ENCODE results near the gene TGM2.
A peak's percentile ranks its signal among the peaks of the same experiment; 100 is the strongest.

Gene TGM2

DNA sequence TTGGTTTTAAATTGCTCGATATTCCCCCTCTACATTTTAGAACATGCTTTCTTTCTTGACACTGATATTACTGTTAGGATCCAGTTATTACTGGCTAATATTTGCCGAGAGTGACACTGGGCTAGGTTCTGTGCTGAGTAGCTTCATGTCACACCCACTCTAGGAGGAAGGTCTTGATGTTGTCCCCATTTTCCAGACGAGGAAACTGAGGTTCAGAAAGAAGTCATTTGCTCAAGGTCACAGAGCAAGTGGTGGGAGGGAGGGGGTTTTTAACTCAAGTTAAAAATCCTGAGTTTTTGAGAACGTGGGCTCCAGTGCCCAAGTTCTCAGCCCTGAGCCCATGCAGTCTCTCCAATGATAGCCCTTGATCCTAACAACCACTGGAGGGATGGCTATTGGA, 18.9 kb downstream of the TGM2 start:
- CTCF ChIA-PET: interaction anchor here (0.7 kb wide), 1 partner anchor 14 kb away, joined by 4 read pairs; no protein-coding TSS in a partner anchor
- H3K9me3 ChIP-seq (ENCODE audit: control insufficient read depth, insufficient read depth, low read depth, low read length): no peaks in the 10 kb centered on the region
- H3K36me3 ChIP-seq (ENCODE audit: control insufficient read depth in 2 of 2, insufficient read depth in 1 of 2, low read length in 2 of 2): no peaks in the 10 kb centered on the region
- H3K4me3 ChIP-seq (ENCODE audit: low read depth, low read length): no peak overlapping the region
- H3K4me1 ChIP-seq (ENCODE audit: control insufficient read depth, insufficient read depth, low read length): no peaks in the 10 kb centered on the region
- POLR2A ChIA-PET: no interaction called here
- TF ChIP-seq REPIN1 (tag by site-specific recombination; IDR thresholded peaks at IDR 0.05; ENCODE audit: low read depth): no peak
- H3K27ac ChIP-seq (ENCODE audit: extremely low read depth, low read depth, low read length): no peak overlapping the region

DNA sequence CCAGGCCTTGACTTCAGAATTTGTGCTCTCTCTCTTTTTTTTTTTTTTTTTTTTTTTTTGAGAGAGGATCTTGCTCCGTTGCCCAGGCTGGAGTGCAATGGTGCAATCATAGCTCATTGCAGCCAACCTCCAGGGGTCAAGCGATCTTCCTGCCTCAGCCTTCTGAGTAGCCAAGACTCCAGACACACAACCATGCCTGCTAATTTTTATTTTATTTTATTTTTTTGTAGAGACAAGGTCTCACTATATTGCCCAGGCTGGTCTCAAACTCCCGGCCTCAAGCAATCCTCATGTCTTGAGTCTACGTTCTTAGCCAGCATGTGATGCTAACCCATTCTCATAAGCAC, 19.4 kb downstream of the TGM2 start:
- TF ChIP-seq ZNF121 (tag by site-specific recombination; IDR thresholded peaks at IDR 0.05): peak; percentile 54; the same call in 1 of the 2 replicates
- no peak for TF ChIP-seq ZNF146 (tag by site-specific recombination; IDR thresholded peaks at IDR 0.05)
- Histone ChIP-seq H3K36me3 (ENCODE audit: control insufficient read depth in 2 of 2, insufficient read depth in 1 of 2, low read length in 2 of 2) (no peaks in the 10 kb centered on the region), H3K27ac (ENCODE audit: extremely low read depth, low read depth, low read length) (no peak overlapping the region), H3K4me3 (ENCODE audit: low read depth, low read length) (no peak overlapping the region), H3K9me3 (ENCODE audit: control insufficient read depth, insufficient read depth, low read depth, low read length) (no peaks in the 10 kb centered on the region), H3K4me1 (ENCODE audit: control insufficient read depth, insufficient read depth, low read length) (no peaks in the 10 kb centered on the region)
- ChIA-PET CTCF (interaction anchor here (0.7 to 1.1 kb wide), 3 partner anchors 14 to 73 kb away, joined by 3 to 6 read pairs (median 4); no protein-coding TSS in a partner anchor), POLR2A (interaction anchor here (0.7 kb wide), 1 partner anchor 66 kb away, joined by 11 read pairs; no protein-coding TSS in a partner anchor)

DNA sequence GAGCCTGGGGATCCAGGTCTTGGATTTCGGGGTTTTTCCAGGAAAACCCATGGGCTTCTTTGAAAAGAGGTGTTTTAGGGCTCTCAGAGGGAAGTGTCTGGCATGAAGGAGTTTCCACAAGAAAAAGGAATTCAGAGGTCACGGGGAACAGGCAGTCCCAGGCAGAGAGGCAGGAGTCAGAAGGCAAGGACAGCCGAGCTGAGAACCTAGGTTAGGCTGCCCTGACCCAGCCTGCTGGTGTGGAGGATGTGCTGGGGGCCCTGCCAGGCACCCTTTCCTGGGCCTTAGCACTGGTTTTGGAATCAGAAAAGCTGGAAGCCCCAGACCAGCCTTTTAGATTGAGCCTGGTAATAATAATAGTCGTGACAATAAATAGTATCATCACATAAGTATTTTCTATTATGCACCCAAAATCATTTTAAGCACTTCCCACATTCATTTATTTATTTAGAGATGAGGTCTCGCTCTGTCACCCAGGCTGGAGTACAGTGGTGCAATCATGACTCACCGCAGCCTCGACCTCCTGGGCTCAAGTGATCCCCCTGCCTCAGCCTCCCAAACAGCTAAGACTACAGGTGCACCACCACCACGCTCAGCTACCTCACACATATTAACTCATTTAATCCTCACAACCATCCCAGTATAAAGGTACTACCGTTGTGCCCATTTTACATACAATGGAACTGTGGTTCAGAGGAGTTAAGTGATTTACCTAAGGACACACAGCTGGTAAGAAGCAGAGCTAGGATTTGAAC, 19.9 kb downstream of the TGM2 start:
- Histone ChIP-seq H3K9me3 (ENCODE audit: control insufficient read depth, insufficient read depth, low read depth, low read length) (no peaks in the 10 kb centered on the region), H3K4me3 (ENCODE audit: low read depth, low read length) (no peak overlapping the region), H3K27ac (ENCODE audit: extremely low read depth, low read depth, low read length) (no peak overlapping the region), H3K4me1 (ENCODE audit: control insufficient read depth, insufficient read depth, low read length) (no peaks in the 10 kb centered on the region), H3K36me3 (ENCODE audit: control insufficient read depth in 2 of 2, insufficient read depth in 1 of 2, low read length in 2 of 2) (no peaks in the 10 kb centered on the region)
- ChIA-PET CTCF (interaction anchor here (0.7 to 2.6 kb wide), 6 partner anchors 13 to 192 kb away, joined by 3 to 7 read pairs (median 5); no protein-coding TSS in a partner anchor), POLR2A (interaction anchor here (0.7 to 1.0 kb wide), 2 partner anchors 12 to 67 kb away, joined by 3 to 11 read pairs; no protein-coding TSS in a partner anchor)
- TF ChIP-seq, protein P1, sequence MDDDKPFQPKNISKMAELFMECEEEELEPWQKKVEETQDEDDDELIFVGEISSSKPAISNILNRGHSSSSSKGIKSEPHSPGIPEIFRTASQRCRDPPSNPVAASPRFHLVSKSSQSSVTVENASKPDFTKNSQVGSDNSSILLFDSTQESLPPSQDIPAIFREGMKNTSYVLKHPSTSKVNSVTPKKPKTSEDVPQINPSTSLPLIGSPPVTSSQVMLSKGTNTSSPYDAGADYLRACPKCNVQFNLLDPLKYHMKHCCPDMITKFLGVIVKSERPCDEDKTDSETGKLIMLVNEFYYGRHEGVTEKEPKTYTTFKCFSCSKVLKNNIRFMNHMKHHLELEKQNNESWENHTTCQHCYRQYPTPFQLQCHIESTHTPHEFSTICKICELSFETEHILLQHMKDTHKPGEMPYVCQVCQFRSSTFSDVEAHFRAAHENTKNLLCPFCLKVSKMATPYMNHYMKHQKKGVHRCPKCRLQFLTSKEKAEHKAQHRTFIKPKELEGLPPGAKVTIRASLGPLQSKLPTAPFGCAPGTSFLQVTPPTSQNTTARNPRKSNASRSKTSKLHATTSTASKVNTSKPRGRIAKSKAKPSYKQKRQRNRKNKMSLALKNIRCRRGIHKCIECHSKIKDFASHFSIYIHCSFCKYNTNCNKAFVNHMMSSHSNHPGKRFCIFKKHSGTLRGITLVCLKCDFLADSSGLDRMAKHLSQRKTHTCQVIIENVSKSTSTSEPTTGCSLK (tag by site-specific recombination; IDR thresholded peaks at IDR 0.05): no peak
- peak; percentile 19; the same call in 1 of the 2 replicates for TF ChIP-seq ZNF664 (tag by site-specific recombination; IDR thresholded peaks at IDR 0.05)

DNA sequence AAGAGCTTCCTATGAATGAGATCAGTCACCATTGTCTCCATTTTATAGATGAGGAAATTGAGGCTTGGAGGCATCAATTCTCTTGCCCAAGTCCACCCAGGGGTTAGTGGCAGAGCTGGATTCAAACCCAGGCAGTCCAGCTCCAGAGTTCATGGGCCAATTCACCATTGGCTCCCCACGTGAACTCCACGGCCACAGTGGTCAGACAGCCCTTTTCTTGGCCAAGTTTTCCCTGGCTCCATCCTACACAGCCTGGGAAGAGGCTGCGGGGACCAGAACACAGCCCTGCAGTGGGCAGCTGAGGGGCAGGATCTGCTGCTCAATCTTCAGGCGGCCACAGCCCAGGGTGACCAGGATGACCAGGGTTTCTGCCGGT, 20.5 kb downstream of the TGM2 start:
- CTCF ChIA-PET: interaction anchor here (1.1 to 2.6 kb wide), 4 partner anchors 32 to 192 kb away, joined by 3 to 7 read pairs (median 4); no protein-coding TSS in a partner anchor
- Histone ChIP-seq H3K36me3 (ENCODE audit: control insufficient read depth in 2 of 2, insufficient read depth in 1 of 2, low read length in 2 of 2) (no peaks in the 10 kb centered on the region), H3K4me3 (ENCODE audit: low read depth, low read length) (no peak overlapping the region), H3K9me3 (ENCODE audit: control insufficient read depth, insufficient read depth, low read depth, low read length) (no peaks in the 10 kb centered on the region), H3K27ac (ENCODE audit: extremely low read depth, low read depth, low read length) (no peak overlapping the region), H3K4me1 (ENCODE audit: control insufficient read depth, insufficient read depth, low read length) (no peaks in the 10 kb centered on the region)
- POLR2A ChIA-PET: interaction anchor here (1.0 to 1.4 kb wide), 2 partner anchors 12 to 13 kb away, joined by 3 to 4 read pairs; no protein-coding TSS in a partner anchor
- TF ChIP-seq ZNF324 (tag by site-specific recombination; IDR thresholded peaks at IDR 0.05): no peak
- TF ChIP-seq ZNF146 (tag by site-specific recombination; IDR thresholded peaks at IDR 0.05): no peak
- TF ChIP-seq ZNF19 (tag by site-specific recombination; IDR thresholded peaks at IDR 0.05; ENCODE audit: low read depth): no peak
- TF ChIP-seq SETDB1 (IDR thresholded peaks at IDR 0.05; ENCODE audit: insufficient read length, low read length): no peak
- TF ChIP-seq, protein P2, sequence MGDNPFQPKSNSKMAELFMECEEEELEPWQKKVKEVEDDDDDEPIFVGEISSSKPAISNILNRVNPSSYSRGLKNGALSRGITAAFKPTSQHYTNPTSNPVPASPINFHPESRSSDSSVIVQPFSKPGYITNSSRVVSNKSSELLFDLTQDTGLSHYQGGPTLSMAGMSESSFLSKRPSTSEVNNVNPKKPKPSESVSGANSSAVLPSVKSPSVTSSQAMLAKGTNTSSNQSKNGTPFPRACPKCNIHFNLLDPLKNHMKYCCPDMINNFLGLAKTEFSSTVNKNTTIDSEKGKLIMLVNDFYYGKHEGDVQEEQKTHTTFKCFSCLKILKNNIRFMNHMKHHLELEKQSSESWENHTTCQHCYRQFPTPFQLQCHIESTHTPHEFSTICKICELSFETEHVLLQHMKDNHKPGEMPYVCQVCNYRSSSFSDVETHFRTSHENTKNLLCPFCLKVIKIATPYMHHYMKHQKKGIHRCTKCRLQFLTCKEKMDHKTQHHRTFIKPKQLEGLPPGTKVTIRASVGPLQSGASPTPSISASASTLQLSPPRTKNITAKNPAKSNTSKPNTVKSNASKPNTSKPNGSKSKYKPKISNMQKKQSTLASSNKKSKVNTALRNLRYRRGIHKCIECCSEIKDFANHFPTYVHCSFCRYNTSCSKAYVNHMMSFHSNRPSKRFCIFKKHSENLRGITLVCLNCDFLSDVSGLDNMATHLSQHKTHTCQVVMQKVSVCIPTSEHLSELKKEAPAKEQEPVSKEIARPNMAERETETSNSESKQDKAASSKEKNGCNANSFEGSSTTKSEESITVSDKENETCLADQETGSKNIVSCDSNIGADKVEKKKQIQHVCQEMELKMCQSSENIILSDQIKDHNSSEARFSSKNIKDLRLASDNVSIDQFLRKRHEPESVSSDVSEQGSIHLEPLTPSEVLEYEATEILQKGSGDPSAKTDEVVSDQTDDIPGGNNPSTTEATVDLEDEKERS (tag by site-specific recombination; IDR thresholded peaks at IDR 0.05): no peak
- no peak for TF ChIP-seq ZNF416 (tag by site-specific recombination; IDR thresholded peaks at IDR 0.05)
- no peak for TF ChIP-seq HOXA7 (CRISPR knock-in tag; IDR thresholded peaks at IDR 0.05; ENCODE audit: borderline replicate concordance)
- TF ChIP-seq, protein P3, sequence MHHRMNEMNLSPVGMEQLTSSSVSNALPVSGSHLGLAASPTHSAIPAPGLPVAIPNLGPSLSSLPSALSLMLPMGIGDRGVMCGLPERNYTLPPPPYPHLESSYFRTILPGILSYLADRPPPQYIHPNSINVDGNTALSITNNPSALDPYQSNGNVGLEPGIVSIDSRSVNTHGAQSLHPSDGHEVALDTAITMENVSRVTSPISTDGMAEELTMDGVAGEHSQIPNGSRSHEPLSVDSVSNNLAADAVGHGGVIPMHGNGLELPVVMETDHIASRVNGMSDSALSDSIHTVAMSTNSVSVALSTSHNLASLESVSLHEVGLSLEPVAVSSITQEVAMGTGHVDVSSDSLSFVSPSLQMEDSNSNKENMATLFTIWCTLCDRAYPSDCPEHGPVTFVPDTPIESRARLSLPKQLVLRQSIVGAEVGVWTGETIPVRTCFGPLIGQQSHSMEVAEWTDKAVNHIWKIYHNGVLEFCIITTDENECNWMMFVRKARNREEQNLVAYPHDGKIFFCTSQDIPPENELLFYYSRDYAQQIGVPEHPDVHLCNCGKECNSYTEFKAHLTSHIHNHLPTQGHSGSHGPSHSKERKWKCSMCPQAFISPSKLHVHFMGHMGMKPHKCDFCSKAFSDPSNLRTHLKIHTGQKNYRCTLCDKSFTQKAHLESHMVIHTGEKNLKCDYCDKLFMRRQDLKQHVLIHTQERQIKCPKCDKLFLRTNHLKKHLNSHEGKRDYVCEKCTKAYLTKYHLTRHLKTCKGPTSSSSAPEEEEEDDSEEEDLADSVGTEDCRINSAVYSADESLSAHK (tag by site-specific recombination; IDR thresholded peaks at IDR 0.05): no peak
- TF ChIP-seq, protein P4, sequence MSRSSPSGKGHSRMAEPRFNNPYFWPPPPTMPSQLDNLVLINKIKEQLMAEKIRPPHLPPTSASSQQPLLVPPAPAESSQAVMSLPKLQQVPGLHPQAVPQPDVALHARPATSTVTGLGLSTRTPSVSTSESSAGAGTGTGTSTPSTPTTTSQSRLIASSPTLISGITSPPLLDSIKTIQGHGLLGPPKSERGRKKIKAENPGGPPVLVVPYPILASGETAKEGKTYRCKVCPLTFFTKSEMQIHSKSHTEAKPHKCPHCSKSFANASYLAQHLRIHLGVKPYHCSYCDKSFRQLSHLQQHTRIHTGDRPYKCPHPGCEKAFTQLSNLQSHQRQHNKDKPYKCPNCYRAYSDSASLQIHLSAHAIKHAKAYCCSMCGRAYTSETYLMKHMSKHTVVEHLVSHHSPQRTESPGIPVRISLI (tag by site-specific recombination; IDR thresholded peaks at IDR 0.05): no peak
- no peak for TF ChIP-seq ZSCAN30 (tag by site-specific recombination; IDR thresholded peaks at IDR 0.05)
- no peak for TF ChIP-seq ZBTB48 (tag by site-specific recombination; IDR thresholded peaks at IDR 0.05)
- TF ChIP-seq, protein P5, sequence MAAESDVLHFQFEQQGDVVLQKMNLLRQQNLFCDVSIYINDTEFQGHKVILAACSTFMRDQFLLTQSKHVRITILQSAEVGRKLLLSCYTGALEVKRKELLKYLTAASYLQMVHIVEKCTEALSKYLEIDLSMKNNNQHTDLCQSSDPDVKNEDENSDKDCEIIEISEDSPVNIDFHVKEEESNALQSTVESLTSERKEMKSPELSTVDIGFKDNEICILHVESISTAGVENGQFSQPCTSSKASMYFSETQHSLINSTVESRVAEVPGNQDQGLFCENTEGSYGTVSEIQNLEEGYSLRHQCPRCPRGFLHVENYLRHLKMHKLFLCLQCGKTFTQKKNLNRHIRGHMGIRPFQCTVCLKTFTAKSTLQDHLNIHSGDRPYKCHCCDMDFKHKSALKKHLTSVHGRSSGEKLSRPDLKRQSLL (tag by site-specific recombination; IDR thresholded peaks at IDR 0.05): no peak
